HK-2 (cell line): Measurements from ENCODE around the gene SPRED3.
"Not testable (repeated sequence)": the region's sequence is repeated elsewhere in the genome, so short reads cannot be mapped to it uniquely, and the experiment has no call there.

ENCODE experiments used
- DNase-seq: peaks from one replicate; pipeline ENCODE4 v3.0.0-alpha.2; 2018; ENCODE audit not compliant: unreplicated experiment

The SPRED3 gene

GRCh38 chr19:38388349-38389100 lies at the start of gene SPRED3:
Gene SPRED3 (plus strand): TSS chr19:38388697. CDS start chr19:38390303, 1,606 bp downstream.
- DNase-seq = no peak

DNA sequence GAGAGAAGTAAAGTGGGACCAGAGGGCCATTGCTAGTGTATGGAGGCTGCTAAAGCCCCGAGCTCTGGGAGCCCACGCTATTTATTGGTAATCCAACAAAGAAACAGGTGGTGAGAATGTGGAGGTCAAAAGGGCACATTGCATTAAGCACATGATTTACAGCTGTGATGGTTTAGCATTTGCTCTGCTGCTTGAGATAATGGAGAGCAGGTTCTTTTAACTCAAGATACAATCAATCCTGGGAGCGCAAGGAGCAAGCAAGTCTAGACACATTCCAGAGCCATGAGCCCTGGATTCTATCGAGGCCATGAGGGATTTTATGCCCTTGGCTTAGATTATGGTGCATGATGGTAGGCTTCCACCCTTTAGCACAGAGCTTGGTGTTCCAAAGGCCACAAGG lies 49.5 kb upstream of the SPRED3 start:
- not testable (repeated sequence) for DNase-seq

GRCh38 chr19:38340927-38341326 lies 47.6 kb upstream of the SPRED3 start:
- no peak for DNase-seq

DNA sequence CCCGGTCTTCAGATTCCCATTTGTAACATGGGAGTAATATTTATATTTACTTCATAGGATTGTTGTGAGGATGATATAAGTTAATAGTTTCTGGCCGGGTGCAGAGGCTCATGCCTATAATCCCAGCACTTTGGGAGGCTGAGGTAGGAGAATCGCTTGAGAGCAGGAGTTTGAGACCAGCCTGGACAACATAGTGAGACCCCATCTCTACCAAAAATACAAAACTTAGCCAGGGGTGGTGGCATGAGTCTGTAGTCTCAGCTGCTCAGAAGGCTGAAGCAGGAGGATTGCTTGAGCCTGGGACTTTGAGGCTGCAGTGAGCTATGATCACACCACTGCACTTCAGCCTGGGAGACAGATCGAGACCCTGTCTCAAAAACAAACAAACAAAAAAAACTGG lies 41.7 kb upstream of the SPRED3 start:
- DNase-seq = no peak

DNA sequence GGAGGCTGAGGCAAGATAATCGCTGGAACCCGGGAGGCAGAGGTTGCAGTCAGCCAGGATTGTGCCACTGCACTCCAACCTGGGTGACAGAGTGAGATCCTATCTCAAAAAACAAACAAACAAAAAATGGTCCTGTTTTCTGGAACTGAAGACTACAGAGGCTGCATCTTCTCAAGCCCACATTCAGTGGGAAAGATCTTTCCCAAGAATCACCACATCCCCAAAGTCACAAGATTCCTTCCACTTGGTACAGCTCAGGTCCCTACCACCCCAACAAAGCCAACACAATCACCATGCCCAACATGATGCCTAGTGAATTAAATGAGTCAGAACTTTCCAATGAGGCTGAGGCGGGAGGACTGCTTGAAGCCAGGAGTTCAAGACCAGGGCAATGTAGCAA lies 37.6 kb upstream of the SPRED3 start:
- DNase-seq = no peak

- no peak for DNase-seq
Observed at GRCh38 chr19:38351865-38352395, 36.6 kb upstream of the SPRED3 start.

DNA sequence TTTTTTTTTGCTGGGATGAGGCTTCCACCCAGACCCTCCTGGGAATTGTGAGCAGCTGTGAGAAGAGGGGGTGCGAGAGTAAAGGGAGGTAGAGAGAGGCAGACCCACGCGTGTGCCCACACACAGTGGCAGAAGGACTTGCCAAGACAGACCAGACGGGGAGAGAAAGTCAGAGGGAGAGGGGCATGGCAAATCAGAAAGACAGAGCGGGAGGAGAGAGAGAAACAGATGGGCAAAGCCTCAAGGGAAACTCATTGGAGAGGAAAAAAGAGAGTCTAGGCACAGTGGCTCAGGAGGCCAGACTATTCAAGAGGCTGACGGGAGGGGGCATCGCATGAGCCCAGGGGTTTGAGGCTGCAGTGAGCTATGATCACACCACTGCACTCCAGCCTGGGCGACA lies 35.9 kb upstream of the SPRED3 start:
- DNase-seq = no peak

DNA sequence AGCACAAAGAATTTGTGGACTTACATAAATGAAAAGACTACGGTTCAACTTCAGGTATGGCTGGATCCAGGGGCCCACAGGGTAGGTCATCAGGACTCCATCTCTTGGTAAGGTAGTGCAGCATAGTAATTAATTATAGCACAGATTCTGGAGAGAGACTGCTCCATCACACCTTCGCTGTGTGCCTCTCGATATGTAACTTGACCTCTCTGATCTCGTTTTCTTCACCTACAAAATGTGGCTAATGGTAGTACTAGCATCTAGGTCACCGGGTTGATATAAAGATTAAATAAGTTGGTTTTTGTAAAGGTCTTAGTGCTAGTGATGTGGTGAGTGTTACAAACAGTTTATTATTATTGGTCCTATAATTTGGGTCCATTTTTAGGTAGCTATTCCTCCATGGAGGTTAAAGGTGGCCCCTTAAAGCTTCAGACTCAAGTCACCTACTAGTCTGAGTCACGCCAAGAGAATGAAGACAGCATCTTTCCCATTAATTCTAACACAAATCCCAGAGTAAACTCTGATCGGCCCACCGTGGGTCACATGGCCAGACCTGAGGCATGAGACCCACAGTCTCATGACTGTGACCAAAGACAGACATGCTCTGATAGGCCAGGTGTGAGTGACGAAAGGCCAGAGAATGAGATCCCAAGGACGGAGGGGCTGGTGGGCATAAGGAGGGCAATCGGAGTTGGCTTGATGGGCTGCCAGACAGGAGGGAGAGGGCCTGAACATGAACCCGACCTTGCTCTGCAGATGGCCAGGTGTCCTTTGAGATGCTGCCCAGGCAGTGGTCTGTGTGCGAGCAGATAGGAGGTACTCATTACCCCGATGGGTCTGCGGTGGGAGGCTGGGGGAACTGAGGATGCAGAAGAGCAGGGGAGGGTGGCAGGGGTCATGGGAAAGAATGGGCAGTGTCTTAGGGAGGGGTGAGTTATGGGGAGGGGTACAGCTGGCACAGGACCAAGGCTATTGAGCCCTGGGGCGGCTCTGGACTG lies 32.5 kb upstream of the SPRED3 start:
- no peak for DNase-seq

DNA sequence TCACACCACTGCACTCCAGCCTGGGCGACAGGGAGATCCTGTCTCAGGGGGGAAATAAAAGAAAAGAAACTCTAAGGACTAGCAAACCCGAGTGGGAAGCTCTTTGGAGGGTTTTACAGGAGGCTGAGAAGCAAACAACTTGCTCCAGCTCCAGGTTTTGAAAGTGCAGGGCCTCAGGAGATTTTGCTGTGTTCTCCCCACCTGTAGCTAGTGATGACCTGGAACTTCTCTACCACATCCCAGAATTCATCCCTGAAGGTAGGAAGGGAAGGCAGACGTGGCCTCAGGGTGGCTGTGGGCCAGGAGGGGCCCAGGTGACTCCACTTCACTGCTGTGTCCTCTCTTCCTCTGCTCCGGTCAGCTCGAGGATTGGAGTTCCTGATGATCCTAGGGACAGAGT lies 30.4 kb upstream of the SPRED3 start:
- DNase-seq = no peak

DNA sequence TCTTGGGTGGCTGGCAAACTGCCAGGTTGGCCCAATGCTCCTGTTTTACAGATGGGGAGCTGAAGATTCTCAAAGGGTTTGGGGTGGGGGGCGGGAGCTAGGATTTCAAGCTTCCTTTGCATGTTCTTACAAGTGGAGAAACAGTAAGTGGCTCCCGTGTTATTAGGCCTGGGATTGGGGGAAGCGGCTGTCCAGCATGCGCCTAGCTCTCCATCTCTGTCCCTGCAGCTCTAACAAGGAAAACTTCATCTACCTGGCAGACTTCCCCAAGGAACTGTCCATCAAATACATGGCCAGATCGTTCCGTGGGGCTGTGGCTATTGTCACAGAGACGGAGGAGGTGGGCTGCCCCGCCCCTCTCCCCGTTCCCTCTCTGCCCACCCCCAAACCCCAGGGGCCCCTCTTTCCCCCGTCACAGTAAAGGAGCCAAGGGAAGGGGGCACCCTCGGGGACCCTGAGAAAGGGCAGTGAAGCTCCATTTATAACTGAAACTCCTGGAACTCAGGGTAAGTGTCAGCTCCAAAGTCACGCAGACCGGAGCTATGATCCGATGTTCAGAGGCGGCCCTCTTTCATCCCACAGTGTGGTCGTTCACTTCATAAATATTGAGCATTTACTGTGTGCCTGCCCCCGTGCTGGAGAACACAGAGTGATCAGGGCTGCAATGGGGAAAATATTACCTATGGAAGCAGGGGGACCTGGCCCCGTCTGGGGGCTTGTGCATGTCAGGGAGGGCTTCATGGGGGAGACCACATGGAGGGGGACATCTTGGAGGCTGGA lies 29.1 kb upstream of the SPRED3 start:
- no peak for DNase-seq

GRCh38 chr19:38360351-38360750 lies 28.1 kb upstream of the SPRED3 start:
- no peak for DNase-seq

- no peak for DNase-seq
Observed at GRCh38 chr19:38360839-38361631, 27.5 kb upstream of the SPRED3 start.

DNA sequence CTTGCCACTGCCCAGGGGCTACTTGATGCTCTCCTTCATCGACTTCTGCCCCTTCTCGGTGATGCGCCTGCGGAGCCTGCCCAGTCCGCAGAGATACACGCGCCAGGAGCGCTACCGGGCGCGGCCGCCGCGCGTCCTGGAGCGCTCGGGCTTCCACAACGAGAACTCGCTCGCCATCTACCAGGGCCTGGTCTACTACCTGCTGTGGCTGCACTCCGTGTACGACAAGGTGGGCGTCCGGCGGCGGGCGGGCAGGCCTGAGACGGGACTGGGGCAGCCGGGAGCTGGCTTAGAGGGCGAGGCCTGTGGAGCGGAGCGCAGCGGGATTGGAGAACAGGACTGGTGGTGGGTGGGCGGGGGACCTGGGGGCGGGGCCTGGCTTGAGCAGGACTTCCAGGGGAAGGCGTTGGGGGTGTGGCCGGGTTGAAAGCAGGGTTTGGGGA lies 26.8 kb upstream of the SPRED3 start:
- peak; percentile 88 for DNase-seq

DNA sequence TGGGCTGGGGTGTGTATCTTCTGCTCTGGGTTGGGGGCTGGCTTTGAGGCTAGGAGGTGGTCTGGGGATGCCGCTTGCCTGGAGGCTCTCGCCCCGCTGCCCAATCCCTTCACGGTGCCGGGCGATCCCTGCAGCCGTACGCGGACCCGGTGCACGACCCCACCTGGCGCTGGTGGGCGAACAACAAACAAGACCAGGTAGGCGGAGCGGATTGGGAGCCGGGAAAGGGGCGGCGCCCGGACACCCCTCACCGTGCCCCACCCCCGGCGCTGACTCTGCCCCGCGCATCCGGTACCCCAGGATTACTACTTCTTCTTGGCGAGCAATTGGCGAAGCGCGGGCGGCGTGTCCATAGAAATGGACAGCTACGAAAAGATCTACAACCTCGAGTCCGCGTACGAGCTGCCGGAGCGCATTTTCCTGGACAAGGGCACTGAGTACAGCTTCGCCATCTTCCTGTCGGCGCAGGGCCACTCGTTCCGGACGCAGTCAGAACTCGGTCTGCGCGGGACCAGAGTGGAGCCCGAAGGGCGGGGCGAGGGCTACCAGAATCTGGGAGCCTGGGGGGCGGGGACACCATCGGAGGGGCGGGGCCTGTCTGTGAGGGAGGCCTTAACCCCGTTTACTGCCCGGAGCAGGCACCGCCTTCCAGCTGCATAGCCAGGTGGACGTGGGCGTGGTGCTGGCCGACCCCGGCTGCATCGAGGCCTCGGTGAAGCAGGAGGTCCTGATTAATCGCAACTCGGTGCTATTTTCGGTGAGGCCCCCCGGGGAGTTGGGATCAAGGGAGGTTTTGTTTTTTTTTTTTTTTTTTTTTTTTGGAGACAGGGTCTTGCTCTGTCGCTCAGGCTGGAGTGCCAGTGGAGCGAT lies 26.2 kb upstream of the SPRED3 start:
- peak; percentile 78 for DNase-seq

DNA sequence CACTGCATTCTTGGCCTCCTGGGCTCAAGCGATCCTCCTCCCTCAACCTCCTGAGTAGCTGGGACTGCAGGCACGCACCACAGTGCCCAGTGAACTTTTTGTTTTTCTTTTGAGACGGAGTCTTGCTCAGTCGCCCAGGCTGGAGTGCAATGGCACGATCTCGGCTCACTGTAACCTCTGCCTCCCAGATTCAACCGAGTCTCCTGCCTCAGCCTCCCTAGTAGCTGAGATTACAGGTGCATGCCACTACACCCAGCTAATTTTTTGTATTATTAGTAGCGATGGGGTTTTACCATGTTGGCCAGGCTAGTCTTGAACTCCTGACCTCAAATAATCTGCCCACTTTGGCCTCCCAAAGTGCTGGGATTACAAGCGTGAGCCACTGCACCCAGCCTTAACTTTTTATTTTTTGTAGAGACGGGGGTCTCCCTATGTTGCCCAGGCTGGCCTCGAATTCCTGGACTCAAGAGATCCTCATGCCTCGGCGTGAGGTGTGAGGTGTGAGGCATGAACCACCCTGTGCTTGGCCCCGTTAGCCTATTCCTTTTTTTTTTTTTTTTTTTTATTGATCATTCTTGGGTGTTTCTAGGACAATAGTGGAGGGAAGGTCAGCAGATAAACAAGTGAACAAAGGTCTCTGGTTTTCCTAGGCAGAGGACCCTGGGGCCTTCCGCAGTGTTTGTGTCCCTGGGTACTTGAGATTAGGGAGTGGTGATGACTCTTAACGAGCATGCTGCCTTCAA lies 25.4 kb upstream of the SPRED3 start:
- not testable (repeated sequence) for DNase-seq

- no peak for DNase-seq
Observed at GRCh38 chr19:38367041-38367440, 21.5 kb upstream of the SPRED3 start.

DNA sequence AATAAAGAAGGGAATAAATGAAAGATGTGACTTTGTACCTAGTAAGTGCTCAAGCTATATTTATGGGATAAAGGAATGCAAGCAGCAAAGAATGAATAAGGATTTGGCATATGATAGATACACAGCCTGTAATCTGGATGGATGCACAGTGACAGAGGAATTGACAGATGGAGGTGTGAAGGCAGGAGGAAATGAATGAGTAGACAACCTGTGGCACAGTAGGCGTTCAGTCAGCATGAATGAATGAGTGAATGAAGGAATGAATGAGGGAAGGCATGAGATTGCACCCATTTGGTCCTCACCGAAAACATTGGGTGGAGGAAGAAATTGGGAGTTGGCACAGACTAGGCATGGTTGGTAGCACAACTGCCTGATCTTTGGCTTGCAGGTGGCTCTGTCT lies 18.9 kb upstream of the SPRED3 start:
- no peak for DNase-seq

DNA sequence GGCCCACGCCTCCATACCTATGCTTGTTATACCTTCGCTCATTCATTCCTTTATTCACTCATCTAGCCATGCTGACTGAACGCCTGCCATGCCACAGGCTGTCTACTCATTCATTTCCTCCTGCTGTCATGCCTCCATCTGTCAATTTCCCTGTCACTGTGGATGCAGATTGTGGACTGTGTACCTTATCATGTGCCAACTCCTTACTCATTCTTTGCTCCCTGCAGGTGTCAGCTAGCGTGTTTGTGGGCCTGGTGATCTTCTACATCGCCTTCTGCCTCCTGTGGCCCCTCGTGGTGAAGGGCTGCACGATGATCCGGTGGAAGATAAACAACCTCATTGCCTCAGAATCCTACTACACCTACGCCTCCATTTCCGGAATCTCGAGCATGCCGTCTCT lies 18.2 kb upstream of the SPRED3 start:
- DNase-seq = no peak

- no peak for DNase-seq
Observed at GRCh38 chr19:38371081-38371480, 17.4 kb upstream of the SPRED3 start.
